ENCODE data around the gene KHDRBS1.
"Not testable (repeated sequence)": the region's sequence is repeated elsewhere in the genome, so short reads cannot be mapped to it uniquely, and the experiment has no call there.

The KHDRBS1 gene

GRCh38 chr1:32013386-32014198 lies at the start of gene KHDRBS1:
Gene KHDRBS1, plus strand, starts transcription at chr1:32013868. Its CDS starts 128 bp downstream, at chr1:32013996.
- DNase-seq: peak; percentile 98

DNA sequence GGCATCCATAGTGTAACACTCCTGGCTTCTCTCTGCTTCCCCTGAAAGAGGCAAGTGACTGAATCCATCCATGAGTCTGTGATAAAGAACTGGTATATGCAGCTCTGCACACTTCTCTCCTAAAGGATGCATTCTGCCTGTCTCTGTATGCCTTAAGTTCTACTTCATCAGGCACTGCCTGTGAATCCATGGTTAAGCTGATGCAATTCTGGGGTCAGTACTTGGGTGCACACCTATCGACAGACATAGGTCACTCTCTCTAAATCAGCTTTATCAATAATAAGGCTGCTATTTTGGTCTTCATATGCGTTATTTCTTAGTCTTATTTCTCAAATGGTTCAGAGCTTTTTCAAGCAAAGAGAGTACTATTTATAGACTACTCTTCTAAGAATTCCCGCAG lies 42.8 kb upstream of the KHDRBS1 start:
- no peak for DNase-seq

DNA sequence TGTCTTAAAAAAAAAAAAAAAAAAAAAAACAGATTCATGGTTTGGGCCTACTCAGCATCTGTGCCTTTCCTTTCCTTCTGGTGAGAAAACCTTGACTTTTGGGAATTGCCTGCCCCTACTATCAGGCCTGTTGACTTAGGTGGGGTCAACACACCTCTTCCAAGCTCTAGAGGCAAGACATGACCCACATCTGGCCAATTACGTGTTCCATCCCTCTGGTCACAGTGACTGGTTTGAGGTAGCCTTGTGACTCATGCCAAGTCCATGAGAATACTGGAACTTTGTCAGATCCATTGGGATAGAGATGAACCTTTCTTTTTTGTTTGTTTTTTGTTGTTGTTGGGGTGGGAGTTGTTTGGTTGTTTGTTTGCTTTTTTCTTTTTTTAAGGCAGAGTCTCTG lies 37.3 kb upstream of the KHDRBS1 start:
- DNase-seq: no peak

- DNase-seq: no peak
Measured at GRCh38 chr1:31977385-31978131, 36.1 kb upstream of the KHDRBS1 start.

GRCh38 chr1:31978843-31979400 lies 34.7 kb upstream of the KHDRBS1 start:
- no peak for DNase-seq

GRCh38 chr1:31980835-31981455 lies 32.7 kb upstream of the KHDRBS1 start:
- DNase-seq: no peak

GRCh38 chr1:31981456-31981839 lies 32.2 kb upstream of the KHDRBS1 start:
- DNase-seq: no peak

DNA sequence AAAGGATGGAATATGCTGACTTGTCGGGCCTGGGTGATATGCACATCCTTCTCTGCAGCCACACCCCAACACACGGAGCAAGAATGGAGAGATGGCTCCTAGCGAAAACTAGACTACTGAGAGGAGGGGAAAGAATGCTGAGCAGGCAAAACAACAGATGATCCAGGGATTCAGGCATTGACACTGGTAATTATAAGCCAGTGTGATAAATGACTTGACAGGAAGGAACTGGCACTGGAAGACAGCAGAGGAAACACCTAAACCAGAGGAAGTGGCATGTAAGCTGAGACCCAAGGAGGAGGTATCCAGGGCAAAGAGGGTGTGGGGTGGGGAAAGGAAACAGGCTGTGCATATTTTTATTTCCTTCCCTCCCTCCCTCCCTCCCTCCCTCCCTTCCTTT lies 31.7 kb upstream of the KHDRBS1 start:
- no peak for DNase-seq

DNA sequence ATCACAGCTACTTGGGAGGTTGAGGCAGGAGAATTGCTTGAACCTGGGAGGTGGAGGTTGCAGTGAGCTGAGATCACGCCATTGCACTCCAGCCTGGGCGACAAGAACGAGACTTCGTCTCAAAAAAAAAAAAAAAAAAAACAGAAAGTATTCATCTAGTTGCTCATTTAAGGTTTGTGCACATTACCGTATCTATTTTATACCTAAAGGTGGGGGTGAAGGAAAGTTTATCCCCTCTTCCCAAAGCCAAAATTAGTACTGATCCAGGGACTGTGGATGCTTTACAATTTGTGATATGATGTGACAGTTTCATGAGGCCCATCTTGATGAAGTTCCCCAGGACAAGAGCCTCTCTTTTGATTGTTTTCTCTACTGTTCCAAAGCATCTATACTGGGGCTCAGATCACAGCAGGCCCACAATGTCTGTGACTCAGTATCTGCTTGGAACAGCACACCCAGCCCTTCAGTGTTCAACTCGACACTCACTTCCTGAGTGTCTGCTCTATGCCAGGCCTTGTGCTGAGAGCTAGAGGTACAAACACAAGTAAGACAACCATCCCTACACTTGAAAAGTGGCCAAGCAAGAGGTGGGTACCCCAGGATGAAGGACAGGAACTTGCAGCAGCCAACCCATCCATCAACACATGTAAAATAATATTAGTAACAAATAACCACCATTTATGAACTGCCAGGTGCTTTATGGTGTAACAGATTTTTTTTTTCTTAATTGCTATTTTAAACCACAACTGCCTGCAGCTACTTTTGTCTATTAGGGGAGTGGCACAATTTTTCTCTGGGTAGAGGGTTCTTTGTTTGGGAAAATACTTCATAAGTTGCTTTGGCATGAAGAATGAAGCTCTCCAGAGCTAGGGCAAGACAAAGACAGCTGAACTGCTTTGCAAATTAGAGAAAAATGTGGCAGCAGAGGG lies 29.0 kb upstream of the KHDRBS1 start:
- no peak for DNase-seq

- DNase-seq: no peak
Measured at GRCh38 chr1:31985430-31985829, 28.2 kb upstream of the KHDRBS1 start.

GRCh38 chr1:31987135-31987619 lies 26.5 kb upstream of the KHDRBS1 start:
- DNase-seq: no peak

GRCh38 chr1:31989964-31990363 lies 23.7 kb upstream of the KHDRBS1 start:
- no peak for DNase-seq

DNA sequence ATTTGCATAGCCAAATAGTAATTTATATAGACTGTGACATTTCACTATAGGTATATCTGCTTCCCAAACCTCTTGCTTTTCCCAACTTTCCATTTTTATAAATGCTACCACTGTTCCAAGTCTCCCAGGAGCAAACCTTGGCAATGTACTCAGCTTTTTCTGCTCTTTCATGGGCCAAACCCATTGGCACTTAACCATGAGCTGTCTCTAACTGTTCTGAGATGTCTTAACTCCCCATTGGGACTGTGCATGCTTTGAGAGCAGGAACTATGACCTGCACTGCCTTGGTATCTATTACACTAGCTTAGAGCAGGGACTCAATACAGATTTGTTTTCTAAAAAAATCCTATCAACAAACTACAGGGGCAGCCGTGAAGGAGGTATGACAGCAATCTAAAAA lies 22.5 kb upstream of the KHDRBS1 start:
- no peak for DNase-seq

- DNase-seq: no peak
Measured at GRCh38 chr1:31995263-31995662, 18.4 kb upstream of the KHDRBS1 start.

DNA sequence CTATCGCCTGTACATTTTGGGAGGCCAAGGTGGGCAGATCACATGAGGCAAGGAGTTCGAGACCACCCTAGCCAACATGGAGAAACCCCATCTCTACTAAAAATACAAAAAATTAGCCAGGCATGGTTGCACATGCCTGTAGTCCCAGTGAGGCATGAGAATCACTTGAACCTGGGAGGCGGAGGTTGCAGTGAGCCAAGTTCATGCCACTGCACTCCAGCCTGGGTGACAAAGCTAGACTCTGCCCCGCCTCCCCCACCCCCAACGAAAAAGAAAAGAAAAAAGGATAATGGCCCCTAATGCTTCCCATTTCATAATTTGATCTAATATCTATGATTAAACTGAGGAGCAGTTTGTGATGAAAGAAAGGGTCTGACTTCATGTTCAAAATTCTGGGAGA lies 17.5 kb upstream of the KHDRBS1 start:
- DNase-seq: not testable (repeated sequence)

DNA sequence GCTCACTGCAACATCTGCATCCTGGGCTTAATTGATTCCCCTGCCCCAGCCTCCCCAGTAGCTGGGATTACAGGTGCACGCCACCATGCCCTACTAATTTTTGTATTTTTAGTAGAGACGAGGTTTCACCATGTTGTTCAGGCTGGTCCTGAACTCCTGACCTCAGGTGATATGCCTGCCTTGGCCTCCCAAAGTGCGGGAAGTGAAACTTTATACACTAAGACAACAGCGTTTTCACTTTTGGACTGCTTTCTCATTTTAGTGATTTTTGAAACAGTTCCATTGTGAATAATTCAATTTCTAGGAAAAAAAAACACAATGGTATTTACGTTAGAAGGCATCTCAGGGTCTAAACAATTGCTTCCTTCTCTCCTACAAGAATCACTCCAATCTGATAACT lies 11.8 kb upstream of the KHDRBS1 start:
- no peak for DNase-seq

- not testable (repeated sequence) for DNase-seq
Measured at GRCh38 chr1:32002285-32002684, 11.4 kb upstream of the KHDRBS1 start.

- no peak for DNase-seq
Measured at GRCh38 chr1:32005522-32005921, 8.1 kb upstream of the KHDRBS1 start.

GRCh38 chr1:32007591-32007940 lies 6.1 kb upstream of the KHDRBS1 start:
- DNase-seq: no peak

DNA sequence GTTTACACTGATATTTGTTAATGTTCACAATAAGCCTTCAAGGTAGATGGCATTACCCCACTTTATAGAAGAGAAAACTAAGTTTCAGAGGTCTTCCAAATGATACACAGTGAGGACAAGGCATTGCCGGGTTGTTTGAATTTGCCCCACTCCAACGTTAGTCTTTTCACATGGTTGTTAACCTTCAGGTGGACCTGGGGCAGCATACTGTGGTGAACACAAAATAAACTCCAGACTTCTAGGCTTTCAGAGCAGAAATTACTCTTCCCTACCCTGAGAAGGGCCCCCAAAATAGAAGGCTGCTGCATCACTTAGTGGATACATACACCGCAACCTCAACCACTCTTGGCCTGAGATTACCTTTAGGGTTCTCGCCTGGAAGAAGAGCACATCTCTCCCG lies 3.4 kb upstream of the KHDRBS1 start:
- no peak for DNase-seq

GRCh38 chr1:32012709-32013385 lies 821 bp upstream of the KHDRBS1 start:
- no peak for DNase-seq

Measured in NCI-H2081 treated with DMSO at 0.1 percent for 48 hours (cell line).